Measurements from ENCODE around the gene PEPD.
"Not testable (repeated sequence)": the region's sequence is repeated elsewhere in the genome, so short reads cannot be mapped to it uniquely, and the experiment has no call there.

The PEPD gene

DNA sequence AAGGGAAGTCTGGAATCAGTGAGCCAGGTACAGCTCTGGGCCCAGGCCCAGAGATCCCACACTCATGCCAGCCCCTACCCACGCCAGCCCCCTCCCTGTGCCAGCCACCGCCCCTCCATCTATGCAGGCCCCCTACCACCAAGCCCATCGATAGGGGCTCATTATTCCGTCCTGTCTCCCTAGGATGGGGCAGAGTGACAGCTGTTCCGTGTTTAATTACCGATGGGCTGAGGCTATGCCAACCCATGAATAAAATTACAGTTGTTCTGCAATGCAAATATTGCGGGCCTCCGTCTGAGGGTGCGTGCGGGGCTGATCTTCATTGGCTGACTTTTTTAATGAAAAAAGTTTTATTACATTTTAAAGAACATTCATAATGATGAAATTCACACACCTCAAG is 35.6 kb upstream of the PEPD start:
- Histone ChIP-seq H3K4me1 (ENCODE audit: control insufficient read depth, insufficient read depth, low read length, unreplicated experiment) (no peaks in the 10 kb centered on the region), H3K27me3 (ENCODE audit: insufficient read depth, low read length) (peaks cover 12% of the 10 kb centered on the region; the same call in 1 of the 2 replicates), H3K4me3 (ENCODE audit: low read depth, low read length) (no peak overlapping the region), H3K79me2 (ENCODE audit: control insufficient read depth, insufficient read depth, low read length, unreplicated experiment) (no peaks in the 10 kb centered on the region), H2AFZ (ENCODE audit: low read length, unreplicated experiment) (no peak overlapping the region), H3K36me3 (ENCODE audit: insufficient read depth, low read length) (no peaks in the 10 kb centered on the region), H3K27ac (ENCODE audit: low read depth, low read length) (no peak overlapping the region)

GRCh38 chr19:33556261-33556660 is 34.7 kb upstream of the PEPD start:
- Histone ChIP-seq H3K36me3 (ENCODE audit: insufficient read depth, low read length) (no peaks in the 10 kb centered on the region), H3K27me3 (ENCODE audit: insufficient read depth, low read length) (peaks cover 8% of the 10 kb centered on the region; the same call in 1 of the 2 replicates), H3K4me3 (ENCODE audit: low read depth, low read length) (no peak overlapping the region), H3K27ac (ENCODE audit: low read depth, low read length) (no peak overlapping the region), H2AFZ (ENCODE audit: low read length, unreplicated experiment) (no peak overlapping the region), H3K4me1 (ENCODE audit: control insufficient read depth, insufficient read depth, low read length, unreplicated experiment) (no peaks in the 10 kb centered on the region), H3K79me2 (ENCODE audit: control insufficient read depth, insufficient read depth, low read length, unreplicated experiment) (no peaks in the 10 kb centered on the region)

GRCh38 chr19:33555726-33556125 is 34.1 kb upstream of the PEPD start:
- not testable (repeated sequence) for H3K27ac ChIP-seq (ENCODE audit: low read depth, low read length); H3K4me1 ChIP-seq (ENCODE audit: control insufficient read depth, insufficient read depth, low read length, unreplicated experiment); H3K4me3 ChIP-seq (ENCODE audit: low read depth, low read length); H2AFZ ChIP-seq (ENCODE audit: low read length, unreplicated experiment); H3K27me3 ChIP-seq (ENCODE audit: insufficient read depth, low read length); H3K79me2 ChIP-seq (ENCODE audit: control insufficient read depth, insufficient read depth, low read length, unreplicated experiment); H3K36me3 ChIP-seq (ENCODE audit: insufficient read depth, low read length)

GRCh38 chr19:33554821-33555220 is 33.2 kb upstream of the PEPD start:
- Histone ChIP-seq H3K27me3 (ENCODE audit: insufficient read depth, low read length) (peaks cover 13% of the 10 kb centered on the region; the same call in 1 of the 2 replicates), H3K4me1 (ENCODE audit: control insufficient read depth, insufficient read depth, low read length, unreplicated experiment) (no peaks in the 10 kb centered on the region), H3K36me3 (ENCODE audit: insufficient read depth, low read length) (no peaks in the 10 kb centered on the region), H2AFZ (ENCODE audit: low read length, unreplicated experiment) (no peak overlapping the region), H3K79me2 (ENCODE audit: control insufficient read depth, insufficient read depth, low read length, unreplicated experiment) (no peaks in the 10 kb centered on the region), H3K4me3 (ENCODE audit: low read depth, low read length) (no peak overlapping the region), H3K27ac (ENCODE audit: low read depth, low read length) (no peak overlapping the region)

DNA sequence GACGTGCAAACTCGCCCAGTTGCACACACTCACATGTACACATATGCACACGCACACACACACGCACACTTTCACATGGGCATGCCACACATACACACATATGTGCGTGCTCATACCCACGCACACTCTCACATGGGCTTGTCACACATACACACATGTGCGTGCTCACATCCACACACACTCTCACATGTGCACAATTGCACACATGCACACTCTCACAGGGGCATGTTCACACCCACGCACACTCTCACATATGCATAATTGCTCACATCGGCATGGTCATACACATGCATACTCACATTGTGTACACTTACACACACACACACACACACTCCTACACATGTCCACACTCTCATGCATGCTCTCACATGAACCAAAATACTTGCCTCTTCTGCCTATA is 32.8 kb upstream of the PEPD start:
- Histone ChIP-seq H3K4me3 (ENCODE audit: low read depth, low read length) (no peak overlapping the region), H3K4me1 (ENCODE audit: control insufficient read depth, insufficient read depth, low read length, unreplicated experiment) (no peaks in the 10 kb centered on the region), H3K79me2 (ENCODE audit: control insufficient read depth, insufficient read depth, low read length, unreplicated experiment) (no peaks in the 10 kb centered on the region), H3K27me3 (ENCODE audit: insufficient read depth, low read length) (peaks cover 12% of the 10 kb centered on the region; the same call in 1 of the 2 replicates), H3K27ac (ENCODE audit: low read depth, low read length) (no peak overlapping the region), H3K36me3 (ENCODE audit: insufficient read depth, low read length) (no peaks in the 10 kb centered on the region), H2AFZ (ENCODE audit: low read length, unreplicated experiment) (no peak overlapping the region)

DNA sequence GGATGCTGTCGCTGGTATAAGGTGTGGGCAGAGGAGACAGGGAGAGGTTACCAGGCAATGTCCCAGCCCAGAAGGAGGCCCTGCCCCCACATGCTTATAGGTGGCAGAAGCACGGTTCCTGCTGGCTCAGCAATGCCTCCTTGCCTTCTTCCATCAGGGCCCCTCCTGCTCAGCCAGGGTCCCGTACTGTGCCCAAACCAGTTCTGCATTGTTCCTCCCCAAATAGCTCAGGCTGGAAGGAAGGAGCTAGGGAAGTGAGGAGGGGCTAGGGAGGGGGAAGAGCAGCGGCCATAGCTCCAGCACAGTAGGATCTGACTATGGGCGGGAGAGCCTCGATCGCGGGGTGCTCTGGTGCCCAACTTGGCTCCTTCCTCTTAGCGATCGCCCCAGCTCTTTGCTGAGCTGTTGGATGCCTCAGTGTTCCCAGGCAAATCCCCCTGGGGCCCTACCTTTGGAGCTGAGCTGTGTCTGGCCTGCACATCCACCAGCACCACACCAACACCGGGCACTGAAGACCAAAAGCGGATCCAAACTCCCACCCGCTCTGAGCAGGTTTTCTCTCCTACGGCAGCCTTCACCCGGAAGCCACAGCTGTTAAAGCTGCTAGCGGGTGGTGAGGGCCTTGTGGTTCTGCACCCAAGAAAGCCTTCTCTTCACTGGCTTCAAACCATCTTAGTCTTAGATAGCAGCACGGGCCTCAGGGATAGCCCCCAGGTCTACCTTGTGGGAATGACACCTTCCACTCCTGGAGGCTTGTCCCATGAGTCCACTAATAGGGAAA is 32.1 kb upstream of the PEPD start:
- Histone ChIP-seq H3K36me3 (ENCODE audit: insufficient read depth, low read length) (no peaks in the 10 kb centered on the region), H3K27ac (ENCODE audit: low read depth, low read length) (no peak overlapping the region), H3K27me3 (ENCODE audit: insufficient read depth, low read length) (peaks cover 7% of the 10 kb centered on the region; the same call in 1 of the 2 replicates), H3K79me2 (ENCODE audit: control insufficient read depth, insufficient read depth, low read length, unreplicated experiment) (no peaks in the 10 kb centered on the region), H2AFZ (ENCODE audit: low read length, unreplicated experiment) (no peak overlapping the region), H3K4me3 (ENCODE audit: low read depth, low read length) (no peak overlapping the region), H3K4me1 (ENCODE audit: control insufficient read depth, insufficient read depth, low read length, unreplicated experiment) (no peaks in the 10 kb centered on the region)

DNA sequence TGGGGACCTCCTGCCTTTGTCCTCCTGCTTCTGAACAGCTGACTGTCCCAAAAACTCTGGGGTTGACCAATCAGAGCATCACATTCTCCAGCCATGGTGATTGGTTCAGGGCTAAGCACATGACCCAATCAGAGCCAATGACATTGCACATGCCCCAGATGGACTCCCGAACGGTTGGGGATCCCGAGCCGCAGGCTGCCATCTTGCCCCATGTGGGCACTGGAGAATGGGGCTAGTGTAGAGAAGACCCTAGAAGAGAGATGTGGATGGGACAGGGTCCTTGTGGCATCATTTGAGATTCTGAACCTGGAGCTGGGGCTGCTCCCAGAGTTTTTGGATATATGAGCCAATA is 31.3 kb upstream of the PEPD start:
- Histone ChIP-seq H3K79me2 (ENCODE audit: control insufficient read depth, insufficient read depth, low read length, unreplicated experiment) (no peaks in the 10 kb centered on the region), H3K27me3 (ENCODE audit: insufficient read depth, low read length) (peaks cover 8% of the 10 kb centered on the region; the same call in 1 of the 2 replicates), H3K27ac (ENCODE audit: low read depth, low read length) (no peak overlapping the region), H3K36me3 (ENCODE audit: insufficient read depth, low read length) (no peaks in the 10 kb centered on the region), H2AFZ (ENCODE audit: low read length, unreplicated experiment) (no peak overlapping the region), H3K4me1 (ENCODE audit: control insufficient read depth, insufficient read depth, low read length, unreplicated experiment) (no peaks in the 10 kb centered on the region), H3K4me3 (ENCODE audit: low read depth, low read length) (no peak overlapping the region)

- Histone ChIP-seq H3K27ac (ENCODE audit: low read depth, low read length) (no peak overlapping the region), H3K4me3 (ENCODE audit: low read depth, low read length) (no peak overlapping the region), H3K27me3 (ENCODE audit: insufficient read depth, low read length) (peaks cover 11% of the 10 kb centered on the region; the same call in 1 of the 2 replicates), H2AFZ (ENCODE audit: low read length, unreplicated experiment) (no peak overlapping the region), H3K79me2 (ENCODE audit: control insufficient read depth, insufficient read depth, low read length, unreplicated experiment) (no peaks in the 10 kb centered on the region), H3K4me1 (ENCODE audit: control insufficient read depth, insufficient read depth, low read length, unreplicated experiment) (no peaks in the 10 kb centered on the region), H3K36me3 (ENCODE audit: insufficient read depth, low read length) (no peaks in the 10 kb centered on the region)
Measured at GRCh38 chr19:33552191-33552927, 30.8 kb upstream of the PEPD start.

DNA sequence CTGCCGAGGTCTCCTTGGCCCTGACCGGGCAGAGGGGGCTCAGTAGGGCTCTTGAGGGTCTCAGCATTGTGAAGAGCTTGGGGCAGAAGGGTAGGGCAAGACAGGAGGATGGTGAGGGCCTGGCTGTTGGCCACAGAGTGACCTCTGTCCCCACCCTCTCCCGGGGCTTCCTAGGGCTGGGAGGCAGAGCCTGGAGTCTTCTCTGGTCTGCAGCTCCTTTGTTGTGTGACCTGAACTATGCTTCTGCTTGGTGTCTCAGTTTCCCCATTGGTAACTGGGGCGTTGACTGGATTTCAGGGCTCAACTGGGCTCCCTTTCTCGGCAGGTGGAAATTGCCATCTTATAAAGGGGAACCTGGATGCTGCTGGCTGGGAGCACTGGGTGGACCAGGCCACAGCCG is 30.1 kb upstream of the PEPD start:
- Histone ChIP-seq H3K79me2 (ENCODE audit: control insufficient read depth, insufficient read depth, low read length, unreplicated experiment) (no peaks in the 10 kb centered on the region), H3K27ac (ENCODE audit: low read depth, low read length) (no peak overlapping the region), H3K27me3 (ENCODE audit: insufficient read depth, low read length) (peaks cover 12% of the 10 kb centered on the region; the same call in 1 of the 2 replicates), H3K4me1 (ENCODE audit: control insufficient read depth, insufficient read depth, low read length, unreplicated experiment) (no peaks in the 10 kb centered on the region), H2AFZ (ENCODE audit: low read length, unreplicated experiment) (no peak overlapping the region), H3K4me3 (ENCODE audit: low read depth, low read length) (no peak overlapping the region), H3K36me3 (ENCODE audit: insufficient read depth, low read length) (no peaks in the 10 kb centered on the region)

DNA sequence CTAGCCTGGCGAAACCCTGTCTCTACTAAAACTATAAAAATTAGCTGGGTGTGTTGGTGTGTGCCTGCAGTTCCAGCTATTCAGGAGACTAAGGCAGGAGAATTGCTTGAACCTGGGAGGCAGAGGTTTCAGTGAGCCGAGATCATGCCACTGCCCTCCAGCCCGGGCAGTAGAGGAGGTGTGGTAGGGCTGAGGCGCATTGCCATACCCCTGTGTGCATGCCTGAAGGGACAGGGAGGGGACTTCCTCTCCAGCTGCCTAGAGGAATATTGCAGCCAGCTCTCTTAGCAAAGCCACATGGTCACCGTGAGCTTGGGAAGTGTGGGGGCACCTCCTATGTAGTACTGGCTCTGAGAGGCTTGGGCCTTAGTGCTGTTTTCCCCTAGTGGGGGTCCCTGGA is 29.2 kb upstream of the PEPD start:
- no peaks in the 10 kb centered on the region for H3K4me1 ChIP-seq (ENCODE audit: control insufficient read depth, insufficient read depth, low read length, unreplicated experiment)
- no peak overlapping the region for H3K4me3 ChIP-seq (ENCODE audit: low read depth, low read length)
- no peaks in the 10 kb centered on the region for H3K36me3 ChIP-seq (ENCODE audit: insufficient read depth, low read length)
- no peak overlapping the region for H3K27ac ChIP-seq (ENCODE audit: low read depth, low read length)
- H3K79me2 ChIP-seq (ENCODE audit: control insufficient read depth, insufficient read depth, low read length, unreplicated experiment): no peaks in the 10 kb centered on the region
- no peak overlapping the region for H2AFZ ChIP-seq (ENCODE audit: low read length, unreplicated experiment)
- peaks cover 14% of the 10 kb centered on the region; the same call in 1 of the 2 replicates for H3K27me3 ChIP-seq (ENCODE audit: insufficient read depth, low read length)

DNA sequence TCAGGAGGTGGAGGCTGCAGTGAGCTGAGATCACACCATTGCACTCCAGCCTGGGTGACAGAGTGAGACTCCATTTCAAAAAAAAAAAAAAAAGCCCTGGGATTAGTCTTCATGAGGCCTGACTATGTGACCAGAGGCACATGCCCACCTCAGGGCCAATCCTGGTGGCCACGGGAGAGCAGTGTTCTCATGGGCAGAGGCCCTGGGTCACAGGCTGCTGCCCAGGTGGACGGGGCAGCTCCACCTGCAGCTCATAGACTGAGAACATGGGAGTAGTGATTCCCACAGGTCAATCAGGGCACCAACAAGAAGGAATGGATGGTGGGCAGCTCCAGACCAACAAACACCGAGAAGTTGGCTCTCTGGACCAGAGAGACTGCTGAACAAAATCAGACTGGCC is 26.1 kb upstream of the PEPD start:
- no peak overlapping the region for H2AFZ ChIP-seq (ENCODE audit: low read length, unreplicated experiment)
- no peaks in the 10 kb centered on the region for H3K4me1 ChIP-seq (ENCODE audit: control insufficient read depth, insufficient read depth, low read length, unreplicated experiment)
- H3K27ac ChIP-seq (ENCODE audit: low read depth, low read length): no peak overlapping the region
- H3K27me3 ChIP-seq (ENCODE audit: insufficient read depth, low read length): peaks cover 21% of the 10 kb centered on the region
- H3K36me3 ChIP-seq (ENCODE audit: insufficient read depth, low read length): no peaks in the 10 kb centered on the region
- H3K79me2 ChIP-seq (ENCODE audit: control insufficient read depth, insufficient read depth, low read length, unreplicated experiment): no peaks in the 10 kb centered on the region
- no peak overlapping the region for H3K4me3 ChIP-seq (ENCODE audit: low read depth, low read length)
